Cardiac muscle cell (in vitro differentiated cells and primary cell): ENCODE results near the gene CDC42EP3. TPM values are rescaled to one million over a fixed set of nuclear protein-coding genes. Genes with fewer than 3 reads are reported as not detected.

Experiments used
- DNase-seq, 2 donors: peaks; one replicate each; pipeline versions ENCODE4 v3.0.0 to v3.0.0-alpha.2; 2010 to 2017; ENCODE audit warnings: low read depth in 1 of 2, low spot score in 1 of 2
- H3K27ac ChIP-seq: fragments of 200-600 bp; sonication (generic); 2 replicates; pipeline ENCODE4 v1.5.1; 2016
- H3K27me3 ChIP-seq: fragments of 200-600 bp; sonication (generic); 2 replicates; pipeline ENCODE4 v1.6.0; 2016; ENCODE audit warnings: control low read depth
- H3K36me3 ChIP-seq: fragments of 200-600 bp; sonication (generic); 2 replicates; pipeline ENCODE4 v1.5.1; 2016; ENCODE audit warnings: control low read depth
- H3K4me1 ChIP-seq: fragments of 200-600 bp; sonication (generic); 2 replicates; pipeline ENCODE4 v1.8.1; 2017; ENCODE audit warnings: low read depth, mild to moderate bottlenecking, mixed run types
- H3K4me3 ChIP-seq: fragments of 200-600 bp; sonication (generic); 2 replicates; pipeline ENCODE4 v1.5.1; 2016; ENCODE audit warnings: mild to moderate bottlenecking
- H3K9me3 ChIP-seq: fragments of 200-600 bp; sonication (generic); 2 replicates; pipeline ENCODE4 v1.5.1; 2017; ENCODE audit warnings: low read depth, mild to moderate bottlenecking, control low read depth
- polyA plus RNA-seq: library from polyadenylated mRNA; unstranded; fragments of >200 nt; fragmentation: Nextera tagmentation; extraction: Ambion mirVana; gene quantifications from 2 replicates; pipeline ENCODE4 v1.2.1, GENCODE V29; 2016
- total RNA-seq: library from RNA; depleted of rRNA; stranded (reverse); fragments of >200 nt; gene quantifications from 2 replicates; pipeline ENCODE4 v1.2.3, GENCODE V29; 2016
- TF ChIP-seq, protein P1 (sequence below): IDR thresholded peaks from 2 replicates; pipeline ENCODE4 v1.5.1; 2012; ENCODE audit warnings: low read depth, mild to moderate bottlenecking, low read length

CDC42EP3 gene
- total and polyA plus RNA-seq, 2 experiments from 2014 or later = 36.2 to 56.7 TPM

- Histone ChIP-seq H3K36me3 (no peaks in the 10 kb centered on the region), H3K4me1 (peaks cover 12% of the 10 kb centered on the region), H3K27me3 (no peaks in the 10 kb centered on the region), H3K27ac (no peak overlapping the region), H3K4me3 (no peak overlapping the region), H3K9me3 (no peaks in the 10 kb centered on the region)
- no peak for DNase-seq
- TF ChIP-seq, protein P1, sequence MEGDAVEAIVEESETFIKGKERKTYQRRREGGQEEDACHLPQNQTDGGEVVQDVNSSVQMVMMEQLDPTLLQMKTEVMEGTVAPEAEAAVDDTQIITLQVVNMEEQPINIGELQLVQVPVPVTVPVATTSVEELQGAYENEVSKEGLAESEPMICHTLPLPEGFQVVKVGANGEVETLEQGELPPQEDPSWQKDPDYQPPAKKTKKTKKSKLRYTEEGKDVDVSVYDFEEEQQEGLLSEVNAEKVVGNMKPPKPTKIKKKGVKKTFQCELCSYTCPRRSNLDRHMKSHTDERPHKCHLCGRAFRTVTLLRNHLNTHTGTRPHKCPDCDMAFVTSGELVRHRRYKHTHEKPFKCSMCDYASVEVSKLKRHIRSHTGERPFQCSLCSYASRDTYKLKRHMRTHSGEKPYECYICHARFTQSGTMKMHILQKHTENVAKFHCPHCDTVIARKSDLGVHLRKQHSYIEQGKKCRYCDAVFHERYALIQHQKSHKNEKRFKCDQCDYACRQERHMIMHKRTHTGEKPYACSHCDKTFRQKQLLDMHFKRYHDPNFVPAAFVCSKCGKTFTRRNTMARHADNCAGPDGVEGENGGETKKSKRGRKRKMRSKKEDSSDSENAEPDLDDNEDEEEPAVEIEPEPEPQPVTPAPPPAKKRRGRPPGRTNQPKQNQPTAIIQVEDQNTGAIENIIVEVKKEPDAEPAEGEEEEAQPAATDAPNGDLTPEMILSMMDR = no peak
Observed at GRCh38 chr2:37617119-37617892, 54.1 kb downstream of the CDC42EP3 start.

DNA sequence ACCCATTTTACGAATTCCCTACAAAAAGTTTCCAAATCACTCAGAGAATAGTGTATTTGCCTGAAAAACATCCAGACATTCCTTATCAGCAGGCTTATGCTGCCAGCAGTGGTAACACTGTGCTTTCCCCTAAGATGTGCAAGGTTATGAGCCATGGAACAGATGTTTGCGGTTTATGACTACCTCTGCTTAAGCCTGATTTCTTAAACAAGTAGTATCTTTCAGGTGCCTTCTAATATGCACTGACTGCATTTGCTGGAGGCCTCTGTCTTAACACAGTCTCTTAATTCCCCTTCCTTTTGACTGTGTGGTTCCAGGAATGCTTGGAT, 54.8 kb downstream of the CDC42EP3 start:
- Histone ChIP-seq H3K4me1 (peaks cover 12% of the 10 kb centered on the region), H3K4me3 (no peak overlapping the region), H3K36me3 (no peaks in the 10 kb centered on the region), H3K27ac (no peak overlapping the region), H3K9me3 (no peaks in the 10 kb centered on the region), H3K27me3 (no peaks in the 10 kb centered on the region)
- DNase-seq = peak in 1 of 2 donors; percentile 78
- TF ChIP-seq, protein P1 = no peak

DNA sequence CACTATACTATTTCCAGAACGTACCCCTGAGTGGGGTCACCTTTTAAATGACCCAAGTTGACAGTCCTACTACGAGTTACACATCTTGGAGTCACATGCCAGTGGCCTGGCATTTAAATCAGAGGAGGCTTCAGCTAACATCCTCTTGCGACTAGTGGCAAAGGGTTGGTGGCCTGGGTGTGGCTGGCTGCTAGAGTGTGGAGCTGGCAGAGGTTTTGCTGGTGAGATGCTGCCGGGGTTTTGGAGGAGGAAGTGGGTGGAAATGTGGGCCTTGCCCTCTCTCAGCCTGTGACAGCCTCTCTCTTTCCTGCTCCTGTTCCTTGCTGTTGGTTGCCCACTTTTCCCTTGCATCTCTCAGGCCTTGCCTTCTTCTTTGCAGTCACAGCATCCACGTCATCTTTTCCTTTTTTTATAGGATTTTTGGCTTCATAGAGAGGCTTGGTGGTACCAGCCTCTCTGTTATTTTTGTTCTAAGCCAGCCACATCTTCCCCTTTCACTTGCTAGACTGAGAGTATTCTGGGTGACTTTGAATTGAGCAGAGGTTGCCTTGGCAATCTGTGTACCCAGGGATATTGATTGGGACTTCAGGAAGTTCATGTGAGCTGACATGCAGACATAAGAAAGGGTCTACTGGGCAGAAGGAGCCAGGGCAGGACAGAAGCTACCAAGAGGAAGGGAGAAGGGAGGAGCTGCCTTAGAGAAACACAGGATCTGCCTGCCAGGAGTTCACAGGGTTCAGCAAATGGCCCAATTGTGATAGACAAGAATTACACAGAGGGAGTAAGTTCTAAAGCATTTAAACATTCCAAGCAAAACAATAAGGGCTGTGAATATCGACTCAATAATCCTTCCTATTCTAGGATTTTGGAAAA, 55.4 kb downstream of the CDC42EP3 start:
- H3K27ac ChIP-seq = no peak overlapping the region
- TF ChIP-seq, protein P1 = no peak

GRCh38 chr2:37614061-37614738, 57.2 kb downstream of the CDC42EP3 start:
- Histone ChIP-seq H3K36me3 (no peaks in the 10 kb centered on the region), H3K4me1 (peaks cover 8% of the 10 kb centered on the region), H3K4me3 (no peak overlapping the region), H3K9me3 (no peaks in the 10 kb centered on the region), H3K27ac (no peak overlapping the region), H3K27me3 (no peaks in the 10 kb centered on the region)
- TF ChIP-seq, protein P1 = no peak
- peak in 1 of 2 donors; percentile 84 for DNase-seq

More for the DNA sequence above, 55.4 kb downstream of the CDC42EP3 start:
- no peak for DNase-seq
- H3K27me3 ChIP-seq = no peaks in the 10 kb centered on the region
- no peak overlapping the region for H3K4me3 ChIP-seq
- peaks cover 13% of the 10 kb centered on the region for H3K4me1 ChIP-seq
- no peaks in the 10 kb centered on the region for H3K9me3 ChIP-seq
- no peaks in the 10 kb centered on the region for H3K36me3 ChIP-seq

DNA sequence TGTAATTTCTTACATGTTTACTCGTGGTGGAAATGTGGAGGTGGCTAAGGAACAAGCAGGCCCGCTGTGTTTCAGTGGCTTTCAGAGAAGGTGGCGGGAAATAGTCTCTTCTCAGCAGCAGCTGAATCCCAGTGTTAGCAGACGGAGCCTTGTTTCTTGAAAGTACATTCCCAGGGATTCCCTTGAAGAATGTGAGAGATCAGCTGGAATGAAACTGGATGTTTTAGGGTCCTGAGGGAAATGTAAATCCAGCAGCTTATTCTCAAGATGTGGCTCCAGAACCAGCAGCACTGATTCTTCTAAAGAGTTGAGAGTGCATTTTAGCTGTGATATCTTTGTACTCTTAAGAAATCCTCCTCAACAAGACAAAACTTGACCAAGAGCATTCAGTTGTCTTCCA, 59.1 kb downstream of the CDC42EP3 start:
- TF ChIP-seq, protein P1 = no peak
- Histone ChIP-seq H3K36me3 (no peaks in the 10 kb centered on the region), H3K27me3 (no peaks in the 10 kb centered on the region), H3K27ac (no peak overlapping the region), H3K9me3 (no peaks in the 10 kb centered on the region), H3K4me3 (no peak overlapping the region), H3K4me1 (peaks cover 6% of the 10 kb centered on the region)
- DNase-seq = no peak
